HEK293T (cell line): ENCODE results near the gene PGR.

Experiments
- BHLHE40 ChIP-seq: fragments of 450-650 bp; IDR thresholded peaks from 2 replicates; pipeline ENCODE4 v1.6.1; 2016; ENCODE audit warnings: mild to moderate bottlenecking, moderate library complexity, borderline replicate concordance
- FOXA1 ChIP-seq: fragments of 450-650 bp; IDR thresholded peaks from 2 replicates; pipeline ENCODE4 v1.6.1; 2016; ENCODE audit warnings: mild to moderate bottlenecking
- L3MBTL2 ChIP-seq: fragments of 450-650 bp; conservative IDR thresholded peaks from 2 replicates; pipeline ENCODE4 v1.6.1; 2016; ENCODE audit warnings: mild to moderate bottlenecking
- NFRKB ChIP-seq: fragments of 450-650 bp; IDR thresholded peaks from 2 replicates; pipeline ENCODE4 v1.6.1; 2016; ENCODE audit warnings: mild to moderate bottlenecking, moderate library complexity
- SP1 ChIP-seq: fragments of 450-650 bp; IDR thresholded peaks from 2 replicates; pipeline ENCODE4 v1.6.1; 2017
- SUZ12 ChIP-seq: fragments of 450-650 bp; IDR thresholded peaks from 2 replicates; pipeline ENCODE4 v1.6.1; 2016; ENCODE audit warnings: mild to moderate bottlenecking

GRCh38 chr11:101103433-101103832 is 26.2 kb downstream of the PGR start:
- no peak for TF ChIP-seq SP1
- no peak for TF ChIP-seq SUZ12
- TF ChIP-seq L3MBTL2, result no peak
- TF ChIP-seq FOXA1, result no peak
- no peak for TF ChIP-seq NFRKB
- no peak for TF ChIP-seq BHLHE40
